ENCODE results near the gene IFI27L1.

- no peak for TF ChIP-seq CTCF (IDR thresholded peaks at IDR 0.05)
- TF ChIP-seq POLR2A (IDR thresholded peaks at IDR 0.05) = no peak
These were observed 46.2 kb downstream of the IFI27L1 start for GRCh38 chr14:94127330-94127729.
